Caki2 (cell line): Measurements from ENCODE around the gene ZC3H12A. TPM values are rescaled to one million over a fixed set of nuclear protein-coding genes. Genes with fewer than 3 reads are reported as not detected.
"Not testable (repeated sequence)": the region's sequence is repeated elsewhere in the genome, so short reads cannot be mapped to it uniquely, and the experiment has no call there.

Experiments
- DNase-seq: peaks from one replicate; pipeline ENCODE4 v3.0.0-alpha.2; 2015; ENCODE audit warnings: low read depth
- in situ Hi-C: cut with HindIII; loops from 2 replicates; pipeline ENCODE4 v1.10.0; 2016; ENCODE audit warnings: low sequenced_read_pairs, low pct_unique_long_range_greater_than_20kb, mixed read lengths
- total RNA-seq: library from RNA; depleted of rRNA; stranded (reverse); fragments of >200 nt; shearing (Covaris generic); gene quantifications from 2 replicates; pipeline ENCODE4 v1.2.3, GENCODE V29; 2014; ENCODE audit warnings: low replicate concordance

ZC3H12A gene
- total RNA-seq, 1 experiment from 2014 or later, result 6.2 TPM

DNA sequence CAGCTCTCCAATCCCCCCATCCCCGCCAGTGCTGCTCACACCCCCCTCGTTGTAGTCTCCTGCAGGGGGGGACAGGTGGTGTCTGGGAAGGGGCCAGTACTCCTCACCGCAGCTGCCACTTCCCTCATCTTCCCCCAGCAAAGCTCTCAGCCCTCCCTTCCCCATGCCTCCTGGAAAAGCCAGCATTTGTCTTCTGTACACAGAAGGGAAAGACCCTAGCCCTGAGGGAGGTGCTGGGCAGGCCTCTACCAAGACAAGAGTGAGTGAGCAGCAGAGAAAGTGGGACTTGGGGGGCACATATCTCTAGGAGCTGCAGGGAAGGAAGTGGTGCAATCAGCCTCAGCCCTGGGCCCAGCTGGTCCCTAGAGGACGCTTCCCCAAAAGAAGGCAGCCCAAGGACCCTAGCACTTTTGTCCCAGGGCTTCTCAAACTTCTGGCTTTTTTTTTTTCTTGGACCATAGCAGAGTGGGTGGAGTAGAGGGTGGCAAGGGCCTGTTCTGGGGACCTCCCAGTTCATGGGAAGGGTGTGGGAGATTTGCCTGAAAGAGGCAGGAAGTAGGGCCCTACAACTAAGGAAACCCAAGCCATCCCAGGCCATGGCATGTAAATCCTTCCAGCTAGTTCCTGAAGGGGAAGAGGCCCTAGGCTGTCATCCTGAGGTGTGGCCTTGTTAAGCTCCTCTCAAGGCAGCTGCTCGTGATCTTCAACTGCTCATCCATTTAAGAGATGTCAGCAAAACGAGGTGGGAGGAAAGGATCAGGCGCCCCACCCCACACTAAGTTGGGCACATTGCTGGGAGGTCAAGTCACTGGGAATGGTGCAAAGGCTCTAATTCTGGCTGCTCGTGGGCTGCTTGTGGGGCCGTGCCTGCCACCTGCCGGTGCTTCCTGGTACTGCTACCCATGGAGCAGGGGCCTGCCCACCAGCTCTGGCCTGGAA, 12.6 kb downstream of the ZC3H12A start:
- in situ Hi-C loops, result no loop called here
- DNase-seq, result peak; percentile 71

DNA sequence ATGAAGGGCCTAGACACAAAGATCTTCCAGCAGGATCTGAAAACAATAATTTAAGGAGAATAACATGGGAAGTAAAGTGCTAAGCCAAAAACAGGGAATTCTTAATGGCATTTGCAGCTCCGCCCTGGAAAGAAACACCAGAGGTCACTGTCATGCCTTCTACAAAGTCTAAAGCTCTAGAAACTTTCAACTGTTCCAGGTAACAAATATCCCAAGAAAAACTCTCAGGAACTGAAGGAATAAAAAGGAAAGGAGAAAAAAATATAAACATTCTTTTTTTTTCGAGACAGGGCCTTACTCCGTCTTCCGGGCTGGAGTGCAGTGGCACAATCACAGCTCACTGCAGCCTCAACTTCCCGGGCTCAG, 13.2 kb downstream of the ZC3H12A start:
- no peak for DNase-seq
- in situ Hi-C loops, result no loop called here

DNA sequence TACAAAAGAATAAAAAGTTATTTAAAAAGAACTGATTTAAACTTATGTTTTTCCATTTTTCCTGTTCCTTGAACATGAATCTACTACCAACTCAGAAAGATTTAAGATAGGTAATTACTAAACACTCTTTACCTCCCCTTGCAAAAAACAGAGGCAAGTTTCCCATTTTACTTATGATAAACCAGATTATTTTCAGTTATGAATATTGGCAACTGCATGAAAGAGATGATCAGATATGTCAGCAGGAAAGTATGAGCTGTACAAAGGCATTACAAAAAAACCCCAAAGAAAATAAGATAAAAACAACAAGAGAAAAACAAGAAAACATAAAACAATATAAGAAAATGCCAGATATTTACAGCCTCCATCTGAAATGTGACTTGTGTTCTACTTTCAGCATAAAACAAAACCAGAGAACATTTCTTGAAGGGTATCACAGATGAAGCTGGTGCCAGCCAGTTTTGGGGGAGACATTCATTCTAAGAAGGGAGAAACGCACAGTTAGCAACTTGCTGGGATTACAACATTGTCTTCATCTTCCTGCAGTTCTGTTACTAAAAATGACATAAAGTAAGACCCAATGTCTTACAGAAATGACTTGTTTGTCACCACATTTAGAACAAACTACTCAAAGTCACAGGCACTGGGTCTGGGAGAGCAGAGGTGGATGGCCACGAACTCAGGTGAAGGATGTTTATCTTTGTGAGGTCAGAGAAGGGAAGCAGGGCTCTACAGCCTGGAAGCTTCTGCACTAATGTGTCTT, 19.1 kb downstream of the ZC3H12A start:
- in situ Hi-C loops, result no loop called here
- DNase-seq, result no peak

DNA sequence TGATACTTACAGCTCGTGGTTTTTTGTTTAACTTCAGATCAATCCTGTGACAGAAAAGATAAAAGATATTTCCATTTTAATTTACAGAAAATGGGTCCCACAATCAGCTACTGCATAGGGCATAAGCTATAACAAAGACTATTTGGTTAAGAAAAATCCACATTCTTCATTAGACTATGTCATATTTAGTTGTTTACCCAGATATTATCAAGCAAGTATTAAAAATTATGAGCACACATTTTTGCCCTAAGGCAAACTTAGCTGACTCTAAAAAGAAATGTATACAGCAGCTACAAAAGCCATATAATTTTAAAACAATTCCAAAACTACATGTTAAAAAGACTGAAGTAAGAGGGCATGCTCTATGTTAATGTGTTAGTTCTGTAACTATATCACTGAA, 21.5 kb downstream of the ZC3H12A start:
- DNase-seq, result no peak
- in situ Hi-C loops, result no loop called here

DNA sequence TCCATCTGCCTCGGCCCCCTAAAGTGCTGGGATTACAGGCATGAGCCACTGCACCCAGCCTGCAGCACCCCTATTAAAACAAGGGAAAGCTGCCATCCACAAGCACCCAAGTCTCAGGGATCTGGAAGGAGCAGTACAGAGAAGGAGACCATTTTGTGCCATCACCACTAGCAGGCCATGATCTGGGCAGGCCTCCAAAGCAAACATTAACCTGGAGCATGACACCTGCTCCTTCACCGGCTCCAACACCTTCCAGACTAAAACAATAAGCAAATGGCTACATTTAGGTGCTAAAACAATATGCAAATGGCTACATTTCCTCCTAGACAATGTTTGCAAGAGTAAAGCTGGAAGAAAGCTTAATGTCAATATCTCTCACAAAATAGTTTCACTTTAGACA, 23.5 kb downstream of the ZC3H12A start:
- in situ Hi-C loops, result no loop called here
- DNase-seq, result no peak

DNA sequence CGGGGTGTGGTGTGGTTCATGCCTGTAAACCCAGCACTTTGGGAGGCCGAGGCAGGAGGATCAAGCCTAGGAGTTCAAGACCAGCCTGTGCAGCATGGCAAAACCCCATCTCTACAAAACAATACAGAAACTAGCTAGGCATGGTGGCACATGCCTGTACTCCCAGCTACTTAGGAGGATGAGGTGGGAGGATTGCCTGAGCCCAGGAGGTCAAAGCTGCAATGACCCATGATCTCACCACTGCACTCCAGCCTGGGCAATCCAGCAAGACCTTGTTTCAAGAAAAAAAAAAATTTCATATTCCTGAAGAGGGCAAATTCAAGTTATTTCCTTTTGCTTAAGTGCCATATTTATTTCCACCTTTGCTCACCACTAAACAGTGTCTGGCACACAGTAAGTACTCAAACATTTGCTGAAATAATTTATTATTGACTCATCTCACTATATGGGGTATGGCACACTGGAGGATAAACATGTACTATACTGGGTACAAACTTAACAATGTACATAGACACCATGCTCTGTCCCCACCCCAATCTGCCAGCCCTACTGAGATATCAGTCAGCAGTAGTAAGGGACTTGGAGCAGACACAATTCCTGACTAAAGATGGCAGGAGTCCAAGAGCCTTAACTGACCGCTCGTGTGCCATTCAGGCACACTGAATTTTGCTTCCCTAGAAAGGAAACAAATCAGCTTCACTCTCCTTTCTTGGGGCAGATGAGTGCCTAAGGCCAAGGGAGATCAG, 24.7 kb downstream of the ZC3H12A start:
- DNase-seq, result no peak
- in situ Hi-C loops, result no loop called here

DNA sequence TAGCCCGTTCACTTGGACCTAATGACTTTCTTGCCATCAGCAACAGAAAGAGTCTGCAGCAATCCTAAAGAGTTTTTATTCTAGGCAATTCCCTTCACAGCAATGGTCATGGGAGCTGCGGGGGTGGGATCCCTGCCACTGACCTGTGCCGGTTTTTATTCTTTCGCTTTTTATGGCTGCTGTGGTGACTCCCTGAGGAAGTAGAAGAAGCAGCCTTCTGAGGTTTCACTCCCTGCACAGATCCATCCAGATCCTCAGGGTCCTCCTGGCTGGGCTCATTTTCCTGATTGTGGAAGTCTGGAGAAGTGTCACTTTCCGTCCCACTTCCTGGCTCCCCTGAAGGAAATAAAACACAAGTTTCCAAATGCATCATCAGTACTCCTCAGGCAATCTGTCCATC, 27.3 kb downstream of the ZC3H12A start:
- no peak for DNase-seq
- in situ Hi-C loops, result no loop called here

DNA sequence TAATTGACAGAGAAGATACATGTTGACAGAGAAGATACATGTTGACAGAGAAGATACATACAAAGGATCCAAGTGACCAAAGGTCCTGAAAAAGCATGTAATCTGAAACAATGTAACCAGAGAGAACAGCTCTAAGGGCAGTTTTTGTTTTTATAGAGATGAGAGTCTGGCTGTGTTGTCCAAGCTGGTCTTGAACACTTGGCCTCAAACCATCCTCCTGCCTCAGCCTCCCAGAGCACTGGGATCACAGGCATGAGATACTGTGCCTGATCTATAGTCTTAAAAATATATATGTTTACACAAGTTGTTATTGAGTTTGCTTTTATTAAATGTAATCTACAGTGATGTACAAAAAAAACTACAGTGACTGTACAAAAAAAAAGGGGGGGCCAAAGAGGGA, 27.7 kb downstream of the ZC3H12A start:
- in situ Hi-C loops, result no loop called here
- DNase-seq, result no peak

DNA sequence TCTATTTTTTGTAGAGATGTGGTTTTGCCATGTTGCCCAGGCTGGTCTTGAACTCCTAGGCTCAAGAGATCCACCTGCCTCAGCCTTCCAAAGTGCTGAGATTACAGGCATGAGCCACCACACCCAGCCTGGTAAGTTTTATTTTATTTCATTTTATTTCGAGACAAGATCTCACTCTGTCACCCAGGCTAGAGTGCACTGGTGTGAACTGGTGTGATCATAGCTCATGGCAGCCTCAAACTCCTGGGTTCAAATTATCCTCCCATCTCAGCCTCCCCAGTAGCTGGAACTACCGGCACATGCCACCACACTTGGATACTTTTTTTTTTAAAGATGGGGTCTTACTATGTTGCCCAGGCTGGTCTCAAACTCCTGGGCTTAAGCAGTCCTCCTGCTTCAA, 28.4 kb downstream of the ZC3H12A start:
- in situ Hi-C loops, DNase-seq: not testable (repeated sequence)

DNA sequence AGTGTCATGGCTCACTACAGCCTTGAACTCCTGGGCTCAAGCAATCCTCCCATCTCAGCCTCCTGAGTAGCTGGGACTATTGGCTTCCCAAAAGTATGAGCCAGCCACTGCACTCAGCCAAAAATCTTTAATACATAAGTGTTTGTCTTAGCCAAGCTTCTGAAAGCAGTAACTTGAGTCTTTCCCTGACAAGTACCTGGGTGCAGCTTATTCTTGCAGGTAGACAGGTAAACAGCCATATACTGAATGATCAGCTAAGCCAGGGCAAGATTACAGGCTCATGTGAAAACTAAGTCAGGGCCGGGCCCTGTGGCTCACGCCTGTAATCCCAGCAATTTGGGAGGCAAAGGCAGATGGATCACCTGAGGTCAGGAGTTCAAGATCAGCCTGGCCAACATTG, 32.4 kb downstream of the ZC3H12A start:
- in situ Hi-C loops, result no loop called here
- no peak for DNase-seq

DNA sequence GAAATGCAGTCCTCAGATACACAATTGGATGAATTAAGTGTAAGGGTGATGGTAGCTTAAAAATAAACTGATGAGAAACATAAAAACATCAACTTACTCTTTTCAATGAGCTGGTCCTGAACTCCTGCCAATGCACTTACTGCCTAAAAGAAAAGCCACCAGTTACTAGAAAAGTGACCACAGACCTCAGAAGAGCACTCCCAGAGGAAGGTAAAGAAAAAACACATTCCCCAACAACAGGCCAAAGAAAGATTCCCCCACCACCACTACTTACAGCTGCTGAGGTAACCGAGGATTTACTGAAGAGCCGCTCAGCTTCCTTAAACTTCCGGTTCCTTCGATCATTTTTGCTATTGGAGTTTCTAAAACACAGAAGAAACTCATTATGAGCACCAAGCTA, 34.8 kb downstream of the ZC3H12A start:
- in situ Hi-C loops, result no loop called here

DNA sequence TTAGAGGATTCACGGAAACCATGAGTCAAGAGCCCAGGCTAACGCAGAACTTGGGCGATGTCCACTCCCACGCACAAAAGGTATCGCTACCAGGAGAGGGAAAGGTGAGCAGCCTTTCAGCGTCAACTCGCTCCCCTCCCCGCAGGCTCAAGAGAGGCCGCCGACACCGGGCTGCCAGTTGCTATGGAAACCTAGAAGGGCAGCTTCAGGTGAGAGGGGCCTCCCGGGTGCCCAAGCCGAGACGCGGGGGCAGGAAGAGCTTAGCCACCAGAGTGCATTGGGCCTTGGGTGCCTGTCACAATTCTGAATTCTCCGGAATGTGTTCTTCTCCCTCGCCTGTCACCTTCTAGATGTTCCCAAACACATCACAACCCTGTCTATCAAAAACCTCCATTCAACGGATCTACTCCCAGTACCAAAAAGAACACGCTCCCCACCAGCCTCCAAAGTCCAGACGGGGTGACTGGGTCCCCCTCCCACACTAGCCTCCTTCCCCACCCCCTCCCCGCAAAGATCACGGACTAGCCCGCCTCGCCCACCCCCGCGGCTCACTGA, 39.5 kb downstream of the ZC3H12A start:
- DNase-seq, result no peak
- in situ Hi-C loops, result no loop called here

More for the DNA sequence above, 34.8 kb downstream of the ZC3H12A start:
- DNase-seq, result no peak

DNA sequence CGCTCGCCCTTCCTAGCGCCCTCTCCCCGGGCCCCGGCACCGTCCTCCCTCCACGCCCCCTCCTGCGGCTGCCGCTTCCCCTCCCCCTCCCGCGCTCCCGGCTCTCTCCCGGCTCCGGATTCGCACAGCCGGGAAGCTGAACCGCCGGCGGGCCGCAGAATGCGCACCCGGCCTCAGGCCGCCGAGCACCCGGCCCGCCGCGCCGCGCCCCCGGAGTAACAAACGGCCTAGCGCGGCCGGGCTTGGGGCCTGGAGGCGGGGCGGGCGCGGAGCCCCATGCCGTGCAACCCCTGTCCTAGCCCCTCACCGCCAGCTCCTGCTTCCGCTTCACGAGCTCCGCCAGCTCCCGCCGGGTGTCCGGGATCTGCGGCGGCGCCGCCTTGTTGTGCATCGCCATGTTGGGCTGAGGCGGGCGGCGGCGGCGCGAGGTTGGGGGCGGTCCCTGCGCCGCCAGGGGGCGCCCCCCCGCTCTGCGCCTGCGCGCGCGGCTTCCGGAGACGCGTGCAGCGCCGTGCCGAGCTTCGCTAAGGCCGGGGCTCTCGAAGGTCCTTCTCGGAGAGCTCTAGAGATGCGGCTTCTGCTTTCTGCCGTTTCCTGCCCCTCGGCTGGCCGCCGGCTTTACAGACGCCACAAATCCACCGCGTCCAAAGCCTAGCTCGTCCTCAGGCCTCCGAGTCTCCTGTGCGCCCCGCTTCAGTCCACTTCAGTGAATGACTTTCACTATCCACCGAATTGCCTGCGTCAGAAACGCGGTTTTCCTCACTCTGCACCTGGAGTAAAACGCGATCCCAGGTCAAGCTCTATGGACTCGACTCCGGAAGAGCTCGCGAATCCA, 40.2 kb downstream of the ZC3H12A start, which contains the start of gene MEAF6:
TSS of gene MEAF6 (minus strand) at position 417 of the 835 bp plus-strand sequence. CDS start at position 397, 20 bp downstream.
- peak; percentile 84 for DNase-seq
- in situ Hi-C loops, result no loop called here

DNA sequence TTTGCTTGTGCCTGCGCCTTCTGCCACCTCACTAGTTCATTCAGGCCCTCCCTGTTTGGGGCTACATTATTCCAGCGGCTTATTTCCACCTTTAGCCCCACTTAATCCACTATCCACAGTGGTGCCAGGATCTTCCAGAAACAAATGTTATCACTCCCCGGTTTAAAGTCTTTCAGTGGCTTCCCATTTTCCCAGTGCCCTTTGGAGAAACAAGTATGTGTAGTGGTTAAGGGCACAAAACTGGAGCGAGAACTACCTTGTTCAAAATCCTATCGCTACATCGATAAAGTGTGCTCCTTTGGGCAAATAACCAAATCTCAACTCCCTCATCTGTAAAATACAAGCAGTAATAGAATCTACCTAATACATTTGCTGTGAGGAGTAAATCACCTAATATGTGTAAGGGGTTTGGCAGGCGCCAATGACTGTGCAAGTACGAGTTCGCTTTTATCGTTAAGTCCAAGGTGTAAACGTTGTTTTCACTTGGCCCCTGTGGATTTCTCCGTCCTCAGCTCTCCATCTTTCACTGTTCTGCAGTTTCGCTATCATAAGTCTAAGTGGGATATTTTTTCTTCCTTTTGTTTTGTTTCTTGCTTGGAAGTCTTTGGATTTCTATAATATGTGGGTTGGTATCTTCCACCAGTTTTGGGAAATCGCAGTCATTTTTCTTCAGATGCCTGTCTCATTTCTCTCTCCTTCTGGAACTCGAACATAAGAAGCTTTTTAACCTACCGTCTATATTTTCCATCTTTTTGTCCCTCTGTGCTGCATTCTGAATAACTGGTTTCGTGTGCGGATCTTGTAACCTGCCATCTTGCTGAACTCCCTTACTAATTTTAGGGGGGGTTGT, 41.0 kb downstream of the ZC3H12A start:
- in situ Hi-C loops, result no loop called here
- DNase-seq, result no peak

DNA sequence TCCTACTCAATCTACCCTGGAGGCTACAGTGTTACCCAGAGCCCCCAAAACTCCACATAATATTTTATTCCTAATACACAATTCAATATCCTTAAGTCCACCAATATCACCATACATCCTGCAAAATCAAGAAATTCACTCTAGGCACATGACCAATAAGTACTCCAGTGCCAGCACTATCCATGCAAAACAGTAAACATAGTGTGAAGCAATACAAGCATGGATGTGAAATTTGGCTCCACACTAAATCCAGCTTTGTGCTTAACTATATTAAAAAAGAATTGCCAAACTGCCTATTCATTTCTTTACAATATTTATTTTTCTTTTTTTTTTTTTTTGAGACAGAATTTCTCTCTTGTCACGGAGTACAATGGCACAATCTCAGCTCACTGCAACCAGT, 43.2 kb downstream of the ZC3H12A start:
- in situ Hi-C loops, result no loop called here
- no peak for DNase-seq

DNA sequence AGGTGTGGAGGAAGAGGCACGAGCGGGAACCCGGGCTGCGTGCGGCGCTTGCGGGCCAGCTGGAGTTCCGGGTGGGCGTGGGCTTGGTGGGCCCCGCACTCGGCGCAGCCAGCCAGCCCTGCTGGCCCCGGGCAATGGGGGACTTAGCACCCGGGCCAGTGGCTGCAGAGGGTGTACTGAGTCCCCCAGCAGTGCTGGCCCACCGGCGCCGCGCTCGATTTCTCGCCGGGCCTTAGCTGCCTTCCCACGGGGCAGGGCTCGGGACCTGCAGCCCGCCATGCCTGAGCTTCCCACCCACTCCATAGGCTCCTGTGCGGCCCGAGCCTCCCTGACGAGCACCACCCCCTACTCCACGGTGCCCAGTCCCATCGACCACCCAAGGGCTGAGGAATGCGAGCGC, 43.9 kb downstream of the ZC3H12A start:
- DNase-seq, in situ Hi-C loops: not testable (repeated sequence)

DNA sequence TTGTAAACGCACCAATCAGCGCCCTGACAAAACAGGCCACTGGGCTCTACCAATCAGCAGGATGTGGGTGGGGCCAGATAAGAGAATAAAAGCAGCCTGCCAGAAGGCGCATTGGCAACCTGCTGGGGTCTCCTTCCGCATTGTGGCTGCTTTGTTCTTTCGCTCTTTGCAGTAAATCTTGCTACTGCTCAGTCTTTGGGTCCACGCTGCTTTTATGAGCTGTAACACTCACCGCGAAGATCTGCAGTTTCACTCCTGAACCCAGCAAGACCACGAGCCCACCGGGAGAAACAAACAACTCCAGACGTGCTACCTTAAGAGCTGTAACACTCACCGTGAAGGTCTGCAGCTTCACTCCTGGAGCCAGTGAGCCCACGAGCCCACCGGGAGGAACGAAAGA, 44.5 kb downstream of the ZC3H12A start:
- in situ Hi-C loops, result not testable (repeated sequence)

More for the DNA sequence above, 44.5 kb downstream of the ZC3H12A start:
- not testable (repeated sequence) for DNase-seq
